Central memory CD8-positive, alpha-beta T cell (primary cell): ENCODE measurements around the gene CSTB.

Experiments used
- ATAC-seq: fragments of 150-1000 bp; cut with Tn5 transposase; replicated peaks from 2 replicates; pipeline ENCODE4 v1.10.0; 2022; ENCODE audit warnings: mild to moderate bottlenecking, moderate FRiP score, moderate number of reproducible peaks; ENCODE audit not compliant: poor library complexity, severe bottlenecking; ENCODE audit errors: extremely low read depth
- DNase-seq, 2 donors: peaks; one replicate each; pipeline ENCODE4 v3.0.0; 2021; ENCODE audit warnings: low spot score in 2 of 2
- H3K27ac Mint-ChIP-seq: one replicate; pipeline ENCODE4 v1.8.0; 2022; ENCODE audit warnings: low read depth, mild to moderate bottlenecking, moderate library complexity, mixed read lengths
- H3K27me3 Mint-ChIP-seq: one replicate; pipeline ENCODE4 v1.8.0; 2022; ENCODE audit warnings: mixed read lengths
- H3K36me3 Mint-ChIP-seq: one replicate; pipeline ENCODE4 v1.8.0; 2022; ENCODE audit warnings: mild to moderate bottlenecking, moderate library complexity, mixed read lengths; ENCODE audit not compliant: insufficient read depth
- H3K4me1 Mint-ChIP-seq: one replicate; pipeline ENCODE4 v1.8.0; 2022; ENCODE audit warnings: mixed read lengths
- H3K4me3 Mint-ChIP-seq: one replicate; pipeline ENCODE4 v1.8.0; 2022; ENCODE audit warnings: mild to moderate bottlenecking, moderate library complexity, mixed read lengths
- H3K9me3 Mint-ChIP-seq: one replicate; pipeline ENCODE4 v1.8.0; 2022; ENCODE audit warnings: mixed read lengths

The CSTB gene

GRCh38 chr21:43815107-43815613 lies 39.1 kb upstream of the CSTB start:
- peaks cover 18% of the 10 kb centered on the region for H3K4me1 Mint-ChIP-seq
- peak overlapping the region; percentile 31 for H3K4me3 Mint-ChIP-seq
- peaks cover 7% of the 10 kb centered on the region for H3K27me3 Mint-ChIP-seq
- H3K9me3 Mint-ChIP-seq = peaks cover 6% of the 10 kb centered on the region
- H3K27ac Mint-ChIP-seq = no peak overlapping the region
- DNase-seq (no peak), ATAC-seq (no peak)
- peaks cover 6% of the 10 kb centered on the region for H3K36me3 Mint-ChIP-seq

GRCh38 chr21:43814215-43815106 lies 38.4 kb upstream of the CSTB start:
- no peak for DNase-seq
- peaks cover 6% of the 10 kb centered on the region for H3K9me3 Mint-ChIP-seq
- peaks cover 7% of the 10 kb centered on the region for H3K27me3 Mint-ChIP-seq
- H3K4me1 Mint-ChIP-seq = peaks cover 18% of the 10 kb centered on the region
- H3K27ac Mint-ChIP-seq = no peak overlapping the region
- peak overlapping the region; percentile 31 for H3K4me3 Mint-ChIP-seq
- H3K36me3 Mint-ChIP-seq = peaks cover 7% of the 10 kb centered on the region
- no peak for ATAC-seq

- Mint-ChIP-seq H3K4me1 (peaks cover 18% of the 10 kb centered on the region), H3K36me3 (peaks cover 5% of the 10 kb centered on the region), H3K9me3 (peaks cover 2% of the 10 kb centered on the region), H3K4me3 (no peak overlapping the region), H3K27me3 (peaks cover 7% of the 10 kb centered on the region), H3K27ac (no peak overlapping the region)
- DNase-seq (no peak), ATAC-seq (no peak)
Observed at GRCh38 chr21:43813656-43813980, 37.5 kb upstream of the CSTB start.

- DNase-seq = no peak
- Mint-ChIP-seq H3K27me3 (peaks cover 7% of the 10 kb centered on the region), H3K4me3 (no peak overlapping the region), H3K36me3 (peaks cover 5% of the 10 kb centered on the region), H3K9me3 (no peaks in the 10 kb centered on the region), H3K4me1 (peaks cover 18% of the 10 kb centered on the region), H3K27ac (no peak overlapping the region)
- no peak for ATAC-seq
Observed at GRCh38 chr21:43812957-43813655, 37.0 kb upstream of the CSTB start.

- ATAC-seq = no peak
- H3K36me3 Mint-ChIP-seq = peaks cover 5% of the 10 kb centered on the region
- no peak overlapping the region for H3K4me3 Mint-ChIP-seq
- no peak overlapping the region for H3K27ac Mint-ChIP-seq
- no peaks in the 10 kb centered on the region for H3K9me3 Mint-ChIP-seq
- peaks cover 18% of the 10 kb centered on the region for H3K4me1 Mint-ChIP-seq
- DNase-seq = no peak
- H3K27me3 Mint-ChIP-seq = peaks cover 7% of the 10 kb centered on the region
Observed at GRCh38 chr21:43812139-43812821, 36.2 kb upstream of the CSTB start.

- no peak for ATAC-seq
- Mint-ChIP-seq H3K9me3 (no peaks in the 10 kb centered on the region), H3K27ac (no peak overlapping the region)
Observed at GRCh38 chr21:43811262-43812105, 35.4 kb upstream of the CSTB start.

GRCh38 chr21:43810505-43811261 lies 34.6 kb upstream of the CSTB start:
- H3K27ac Mint-ChIP-seq = no peak overlapping the region
- peak; percentile 77 for ATAC-seq
- H3K9me3 Mint-ChIP-seq = no peaks in the 10 kb centered on the region
- H3K4me3 Mint-ChIP-seq = no peak overlapping the region
- H3K4me1 Mint-ChIP-seq = peaks cover 18% of the 10 kb centered on the region
- H3K36me3 Mint-ChIP-seq = peaks cover 5% of the 10 kb centered on the region
- DNase-seq = peak; percentile 76 to 91
- peaks cover 7% of the 10 kb centered on the region for H3K27me3 Mint-ChIP-seq

More at GRCh38 chr21:43811262-43812105, 35.4 kb upstream of the CSTB start:
- Mint-ChIP-seq H3K4me3 (no peak overlapping the region), H3K4me1 (peaks cover 18% of the 10 kb centered on the region), H3K27me3 (peaks cover 7% of the 10 kb centered on the region), H3K36me3 (peaks cover 5% of the 10 kb centered on the region)
- no peak for DNase-seq

GRCh38 chr21:43809853-43810504 lies 33.9 kb upstream of the CSTB start:
- Mint-ChIP-seq H3K36me3 (peaks cover 7% of the 10 kb centered on the region), H3K9me3 (no peaks in the 10 kb centered on the region), H3K4me3 (no peak overlapping the region), H3K4me1 (peaks cover 18% of the 10 kb centered on the region), H3K27ac (no peak overlapping the region), H3K27me3 (peaks cover 7% of the 10 kb centered on the region)
- ATAC-seq (no peak), DNase-seq (no peak)

- DNase-seq = no peak
- Mint-ChIP-seq H3K27ac (no peak overlapping the region), H3K4me3 (no peak overlapping the region), H3K4me1 (peaks cover 13% of the 10 kb centered on the region), H3K27me3 (peaks cover under 1% of the 10 kb centered on the region), H3K9me3 (no peaks in the 10 kb centered on the region), H3K36me3 (peaks cover 7% of the 10 kb centered on the region)
- ATAC-seq = no peak
Observed at GRCh38 chr21:43809346-43809799, 33.3 kb upstream of the CSTB start.

- Mint-ChIP-seq H3K27me3 (no peaks in the 10 kb centered on the region), H3K9me3 (no peaks in the 10 kb centered on the region), H3K36me3 (peaks cover 7% of the 10 kb centered on the region), H3K4me3 (no peak overlapping the region), H3K4me1 (peaks cover 13% of the 10 kb centered on the region), H3K27ac (no peak overlapping the region)
- ATAC-seq (no peak), DNase-seq (no peak)
Observed at GRCh38 chr21:43808832-43809251, 32.7 kb upstream of the CSTB start.

- DNase-seq = no peak
- Mint-ChIP-seq H3K9me3 (no peaks in the 10 kb centered on the region), H3K4me3 (no peak overlapping the region), H3K27me3 (no peaks in the 10 kb centered on the region), H3K4me1 (peaks cover 13% of the 10 kb centered on the region), H3K27ac (no peak overlapping the region), H3K36me3 (peaks cover 7% of the 10 kb centered on the region)
- ATAC-seq = no peak
Observed at GRCh38 chr21:43808367-43808766, 32.3 kb upstream of the CSTB start.
